ENCODE measurements around the gene FOXP1.
"Not testable (repeated sequence)": the region's sequence is repeated elsewhere in the genome, so short reads cannot be mapped to it uniquely, and the experiment has no call there.

FOXP1 gene

DNA sequence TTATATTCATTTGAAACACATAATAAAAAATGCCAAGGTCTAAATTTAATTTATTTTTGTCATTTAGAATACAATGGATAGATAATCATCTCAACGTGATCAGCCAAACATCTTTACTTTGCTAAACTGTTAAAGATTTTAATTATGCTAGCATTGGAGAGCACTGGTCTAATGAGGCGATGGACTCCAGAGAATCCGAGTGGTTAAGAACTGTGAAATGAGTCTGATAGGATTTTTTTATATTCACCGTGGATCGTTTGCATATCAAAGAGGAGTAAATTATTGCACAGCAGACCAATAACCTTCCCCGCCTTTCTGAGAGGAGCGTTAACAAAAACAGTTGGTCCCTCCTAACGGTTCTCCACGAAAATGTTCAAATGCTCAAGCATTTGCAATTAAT lies 540.8 kb downstream of the FOXP1 start:
- no peak for DNase-seq

DNA sequence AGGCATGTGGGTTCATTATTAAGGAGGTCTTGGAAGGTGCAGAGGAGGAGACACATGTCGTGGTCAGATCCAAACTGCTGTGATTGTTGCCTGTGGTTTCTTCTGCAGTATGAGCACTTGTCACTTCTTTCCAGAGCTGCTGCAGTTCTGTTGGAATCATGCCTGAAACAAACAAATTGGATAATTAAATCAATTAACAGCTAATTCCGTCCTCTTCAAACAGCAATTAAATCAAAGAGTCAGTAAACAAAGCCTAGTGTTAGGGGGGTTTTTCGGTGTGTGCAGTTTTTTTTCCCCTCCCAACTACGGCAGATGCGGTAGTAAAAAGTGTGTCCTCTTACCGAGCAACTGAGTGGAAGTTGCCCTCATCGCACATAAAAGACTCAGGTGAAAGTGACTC lies 542.2 kb downstream of the FOXP1 start:
- DNase-seq = no peak

DNA sequence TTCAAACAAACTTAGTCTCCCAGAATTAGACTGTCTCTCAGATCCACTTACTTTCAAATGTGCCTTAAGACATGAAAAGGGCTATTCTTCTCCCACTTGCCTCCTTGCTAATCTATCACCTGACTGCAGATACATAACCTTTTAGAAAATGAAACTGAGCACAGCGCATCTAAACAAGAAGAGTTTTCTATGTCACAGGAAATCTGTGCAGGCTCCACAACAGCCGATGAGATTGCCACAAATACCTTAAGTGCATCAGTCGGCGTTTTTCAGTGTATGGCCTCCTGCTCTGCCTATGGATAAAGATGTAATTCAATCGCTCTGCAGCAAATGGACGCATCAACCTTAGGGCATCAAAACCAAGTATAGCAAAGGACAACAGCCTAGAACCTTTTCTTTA lies 544.2 kb downstream of the FOXP1 start:
- DNase-seq = no peak

DNA sequence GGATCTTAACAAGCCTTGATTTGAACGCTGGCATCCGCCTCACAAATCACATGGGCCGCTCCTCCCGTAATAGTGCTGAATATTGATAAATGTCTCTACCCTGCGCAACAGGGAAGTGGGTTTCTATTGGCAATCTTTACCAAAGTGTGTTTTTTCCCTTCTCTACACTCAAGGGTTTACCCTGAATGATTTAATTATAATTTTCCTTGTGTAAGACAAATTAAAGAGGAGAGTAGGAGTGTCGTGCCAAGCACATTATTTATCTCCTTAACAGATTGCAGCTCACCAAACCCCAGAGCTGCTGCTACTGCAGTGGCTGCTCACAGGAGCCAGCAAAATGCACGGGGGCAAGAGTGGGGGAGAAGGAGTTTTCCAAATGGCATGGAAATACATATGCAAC lies 545.8 kb downstream of the FOXP1 start:
- no peak for DNase-seq

DNA sequence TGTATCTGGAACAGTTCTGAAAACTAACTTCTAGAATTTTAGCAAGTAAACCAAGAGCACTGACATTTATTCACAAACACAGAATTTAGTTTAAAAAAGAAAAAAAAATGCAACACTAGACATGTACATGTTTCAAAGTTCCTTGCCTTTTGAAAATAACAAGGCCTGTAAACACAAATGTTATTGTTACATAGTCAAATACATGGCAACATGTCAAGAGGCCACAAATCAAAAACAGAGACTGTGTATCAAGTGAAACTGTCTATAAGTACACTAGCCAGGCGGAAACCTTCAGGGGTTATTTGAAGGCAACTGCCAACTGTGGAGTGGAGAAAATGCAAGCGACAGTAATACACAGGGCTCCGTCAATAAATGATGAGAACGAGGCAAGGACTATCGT lies 547.6 kb downstream of the FOXP1 start:
- no peak for DNase-seq

DNA sequence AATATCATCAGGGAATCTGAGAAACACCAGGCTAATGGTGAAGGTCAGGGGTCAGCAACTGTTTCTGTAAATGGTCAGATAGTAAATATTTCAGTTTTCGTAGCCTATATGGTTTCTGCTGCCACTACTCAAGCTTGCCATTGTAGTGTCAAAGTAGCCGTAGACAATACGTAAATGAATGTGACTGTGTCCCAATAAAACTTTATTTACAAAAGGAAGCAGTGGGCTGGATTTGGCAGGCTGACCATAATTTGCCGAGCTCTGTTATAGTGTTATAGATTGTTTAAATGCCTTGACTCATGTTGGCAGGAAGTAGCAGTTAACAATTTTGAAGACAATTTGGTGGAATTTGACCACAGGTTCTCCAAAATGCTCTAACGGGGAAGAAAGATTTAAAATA lies 548.2 kb downstream of the FOXP1 start:
- no peak for DNase-seq

DNA sequence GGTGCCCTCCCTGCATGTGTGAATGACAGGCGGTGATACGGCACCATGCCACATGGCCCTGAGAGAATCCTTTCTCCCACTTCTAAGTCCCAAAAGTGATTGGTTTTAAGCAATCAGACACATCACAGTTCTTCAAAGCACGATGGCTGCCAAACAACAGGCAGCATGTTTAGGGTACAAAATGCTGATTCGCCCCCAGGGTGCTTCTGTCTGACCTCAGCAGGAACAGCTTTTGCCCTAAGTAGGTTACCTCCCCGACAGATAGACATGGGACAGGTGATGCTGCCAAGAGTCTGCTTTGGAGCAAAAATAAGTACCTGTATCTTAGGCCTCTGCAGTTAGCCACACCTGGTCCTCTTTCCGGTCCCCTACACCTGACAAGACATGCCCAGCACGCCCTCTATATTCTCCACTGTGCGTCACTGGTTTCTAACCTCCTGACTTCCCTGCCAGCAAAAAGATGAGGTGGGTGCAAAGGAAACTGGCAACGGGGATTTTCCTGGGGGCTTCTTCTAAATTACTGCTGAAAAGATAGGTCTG lies 549.8 kb downstream of the FOXP1 start:
- no peak for DNase-seq

DNA sequence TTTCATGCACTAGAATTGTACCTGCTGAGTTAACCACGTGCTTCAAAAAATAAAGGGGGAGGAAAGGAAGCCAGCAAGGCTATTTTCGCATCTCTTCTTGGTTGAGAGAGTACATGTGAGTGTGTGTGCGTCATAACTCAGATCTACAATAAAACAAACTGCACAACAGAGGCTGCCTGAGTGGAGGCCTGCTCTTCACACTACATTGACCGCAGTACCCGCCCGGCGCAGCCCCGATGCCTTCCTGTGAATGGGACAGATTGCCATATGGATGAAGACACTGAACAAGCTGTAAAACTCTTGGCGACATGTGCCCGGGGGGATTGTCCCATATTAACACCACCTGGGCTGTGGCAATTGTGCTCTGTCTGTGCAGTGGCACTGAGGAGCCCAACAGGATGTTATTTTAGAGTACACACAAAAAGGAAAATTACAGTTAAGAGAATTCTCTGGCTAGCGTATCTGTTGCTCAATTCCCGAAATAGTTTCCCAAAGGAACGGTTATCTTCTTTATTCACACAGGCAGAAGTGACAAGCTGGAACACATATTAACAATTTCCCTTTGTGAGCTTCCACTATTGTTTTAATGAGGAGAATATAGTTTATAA lies 551.5 kb downstream of the FOXP1 start:
- no peak for DNase-seq

DNA sequence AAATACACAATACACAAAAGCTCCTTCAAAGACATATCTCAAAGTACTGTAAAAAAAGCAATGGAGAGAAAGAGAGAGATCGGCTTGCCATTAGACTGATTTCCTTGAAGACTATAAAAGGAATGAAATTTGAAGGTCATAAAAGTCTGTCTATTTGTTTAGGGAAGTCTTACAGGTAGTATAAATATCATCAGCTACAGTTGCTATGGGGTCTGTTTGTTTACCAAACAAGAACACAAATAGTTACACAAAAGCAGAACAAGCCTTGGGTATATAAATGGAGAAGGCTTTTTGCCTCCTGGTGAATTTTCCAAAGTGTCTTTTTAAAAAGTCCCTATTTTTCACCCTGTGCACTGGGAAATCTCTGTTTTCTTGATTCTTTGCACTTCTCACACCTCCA lies 552.3 kb downstream of the FOXP1 start:
- DNase-seq = no peak

DNA sequence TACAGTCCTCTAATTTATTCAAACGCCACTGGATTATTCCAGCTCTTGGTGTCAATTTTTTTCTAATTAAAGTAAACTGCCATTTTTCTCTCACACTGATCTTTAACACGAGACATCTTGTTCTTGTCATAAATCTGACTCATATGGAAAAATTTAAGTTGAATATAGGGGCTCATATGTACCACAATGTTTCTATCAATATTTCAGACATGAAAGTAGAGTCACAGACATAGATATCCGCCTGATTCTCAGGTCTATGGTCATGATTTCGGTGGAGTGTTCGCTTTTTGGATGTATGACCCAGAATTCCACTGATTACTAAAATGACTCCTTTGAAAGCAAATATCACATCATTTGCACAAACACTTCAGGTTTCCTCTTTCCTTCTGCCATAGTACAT lies 552.8 kb downstream of the FOXP1 start:
- DNase-seq = no peak

DNA sequence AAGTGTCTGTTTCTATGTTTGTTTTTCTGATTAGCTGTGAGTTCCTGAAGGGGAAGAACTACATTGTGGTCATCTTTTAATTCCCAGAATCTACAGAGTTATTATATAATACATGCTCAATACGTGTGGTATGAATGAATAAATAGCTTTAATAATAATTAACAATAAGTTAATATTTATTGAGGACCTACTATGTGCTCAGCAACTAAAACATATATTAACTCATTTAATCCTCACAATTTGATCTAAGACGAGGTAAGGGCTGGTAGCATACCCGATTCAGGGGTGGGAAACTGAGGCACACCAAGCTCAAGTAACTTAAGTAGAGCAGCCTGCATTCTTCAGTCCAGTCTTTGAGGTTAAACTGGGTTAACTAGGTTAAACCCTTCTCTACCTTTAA lies 553.8 kb downstream of the FOXP1 start:
- no peak for DNase-seq

DNA sequence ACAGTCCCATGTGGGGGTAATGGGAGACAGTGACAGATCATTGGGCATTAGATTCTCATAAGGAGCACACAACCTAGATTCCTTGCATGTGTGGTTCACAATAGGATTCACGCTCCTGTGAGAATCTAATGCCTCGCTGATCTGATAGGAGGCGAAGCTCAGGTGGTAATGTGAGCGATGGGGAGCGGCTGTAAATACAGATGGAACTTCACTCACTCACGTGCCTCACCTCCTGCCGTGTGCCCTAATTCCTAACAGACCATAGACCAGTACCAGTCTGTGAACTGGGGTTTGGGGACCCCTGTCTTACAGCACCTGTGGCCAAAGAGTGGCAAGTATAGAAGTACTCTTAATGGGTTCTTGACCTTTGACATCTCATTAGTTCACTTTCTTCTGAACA lies 554.7 kb downstream of the FOXP1 start:
- no peak for DNase-seq

DNA sequence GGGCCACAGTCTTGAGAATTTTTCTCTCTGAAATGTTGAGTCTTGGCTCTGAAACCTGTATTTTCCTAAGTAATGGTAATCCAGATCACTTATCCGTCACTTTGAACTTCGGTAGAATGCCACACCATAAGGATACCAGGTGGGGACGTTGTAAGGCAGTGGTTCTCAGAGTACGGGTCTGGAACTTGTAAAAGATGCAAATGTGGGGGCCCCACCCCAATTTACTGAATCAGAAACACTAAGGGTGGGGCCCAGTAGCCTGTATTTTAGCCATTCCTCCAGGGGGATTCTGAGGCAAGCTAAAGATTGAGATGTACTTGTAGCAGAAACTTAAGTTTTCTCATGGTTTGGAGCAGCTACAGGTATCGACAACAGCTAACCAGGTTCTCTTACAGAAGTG lies 555.3 kb downstream of the FOXP1 start:
- no peak for DNase-seq

DNA sequence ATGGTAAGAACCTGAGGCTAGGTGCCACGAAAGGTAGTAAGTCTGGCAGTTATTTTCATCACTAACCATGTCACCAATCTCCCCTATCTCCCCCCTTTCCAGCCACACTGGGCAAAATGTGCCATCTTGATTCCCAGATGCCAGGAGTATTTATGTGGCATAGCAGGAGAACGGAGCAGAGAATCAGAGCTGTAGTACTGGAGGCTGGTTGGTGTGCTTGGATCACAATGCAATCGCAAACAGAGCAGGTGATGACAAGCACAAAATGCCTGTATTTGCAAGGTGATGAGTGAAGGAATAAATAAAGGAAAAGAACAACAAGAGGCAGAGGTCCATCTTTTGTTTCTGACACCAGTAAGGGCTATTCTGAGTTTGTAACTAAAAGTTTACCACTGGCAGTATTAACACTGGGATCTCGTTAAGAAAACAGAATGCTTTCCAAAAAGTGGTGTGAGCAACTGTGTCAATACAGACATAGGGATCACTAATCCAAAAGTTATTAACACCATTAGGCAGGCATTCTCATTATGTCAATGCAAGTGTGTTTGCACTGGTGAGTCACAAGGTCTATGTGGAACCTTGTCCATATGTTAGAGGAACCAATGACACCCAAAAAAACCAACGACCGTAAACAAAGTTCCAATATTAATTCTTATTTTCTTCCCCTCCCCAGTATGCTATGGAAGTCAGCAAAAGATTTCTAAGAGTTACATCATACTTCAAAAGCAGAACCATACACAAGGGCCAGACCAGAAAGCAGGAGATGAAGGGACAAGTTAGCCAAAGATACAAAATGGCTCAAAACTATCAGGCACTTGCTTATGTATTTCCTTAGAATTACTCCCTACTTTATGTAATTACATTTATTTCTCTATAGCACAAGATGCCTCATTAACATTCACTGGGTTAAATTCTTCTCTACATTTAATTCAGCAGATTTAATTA lies 556.6 kb downstream of the FOXP1 start:
- DNase-seq = no peak

DNA sequence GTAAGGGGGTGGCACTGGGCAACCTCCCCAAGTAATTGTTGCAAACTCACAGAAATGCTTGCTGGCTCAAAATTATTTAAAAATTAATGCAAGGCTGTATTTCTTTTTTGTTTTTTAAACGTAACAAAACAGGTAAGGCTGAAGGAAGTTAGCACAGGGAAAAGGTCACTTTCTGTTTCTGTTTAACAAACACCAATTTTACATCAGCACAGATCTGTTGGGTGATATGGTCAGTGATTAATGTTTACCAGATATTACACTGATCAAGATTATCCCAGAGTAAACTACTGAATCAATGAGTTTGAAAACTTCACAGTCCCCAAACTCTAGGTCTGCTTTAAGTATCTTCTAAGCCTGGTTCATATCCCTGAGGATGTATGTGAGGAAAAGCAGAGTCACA lies 558.0 kb downstream of the FOXP1 start:
- DNase-seq = no peak

DNA sequence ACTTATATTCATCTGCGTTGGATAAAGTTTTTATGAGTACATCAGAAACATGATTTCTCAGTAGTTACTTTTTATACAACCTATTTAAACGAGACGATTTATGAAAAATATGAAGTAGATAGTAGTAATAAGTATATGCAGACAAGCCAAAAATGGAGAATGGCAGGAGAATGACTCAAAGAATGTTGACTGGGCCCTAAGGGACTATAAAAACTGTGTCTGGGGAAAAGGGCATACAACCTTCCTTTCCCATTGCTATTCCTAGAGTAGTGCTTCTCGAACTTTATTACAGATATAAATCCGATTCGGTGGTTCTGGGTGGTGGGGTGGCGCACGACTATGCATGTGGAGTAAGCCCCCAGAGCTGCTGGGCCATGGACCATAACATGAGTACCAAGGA lies 558.5 kb downstream of the FOXP1 start:
- no peak for DNase-seq

DNA sequence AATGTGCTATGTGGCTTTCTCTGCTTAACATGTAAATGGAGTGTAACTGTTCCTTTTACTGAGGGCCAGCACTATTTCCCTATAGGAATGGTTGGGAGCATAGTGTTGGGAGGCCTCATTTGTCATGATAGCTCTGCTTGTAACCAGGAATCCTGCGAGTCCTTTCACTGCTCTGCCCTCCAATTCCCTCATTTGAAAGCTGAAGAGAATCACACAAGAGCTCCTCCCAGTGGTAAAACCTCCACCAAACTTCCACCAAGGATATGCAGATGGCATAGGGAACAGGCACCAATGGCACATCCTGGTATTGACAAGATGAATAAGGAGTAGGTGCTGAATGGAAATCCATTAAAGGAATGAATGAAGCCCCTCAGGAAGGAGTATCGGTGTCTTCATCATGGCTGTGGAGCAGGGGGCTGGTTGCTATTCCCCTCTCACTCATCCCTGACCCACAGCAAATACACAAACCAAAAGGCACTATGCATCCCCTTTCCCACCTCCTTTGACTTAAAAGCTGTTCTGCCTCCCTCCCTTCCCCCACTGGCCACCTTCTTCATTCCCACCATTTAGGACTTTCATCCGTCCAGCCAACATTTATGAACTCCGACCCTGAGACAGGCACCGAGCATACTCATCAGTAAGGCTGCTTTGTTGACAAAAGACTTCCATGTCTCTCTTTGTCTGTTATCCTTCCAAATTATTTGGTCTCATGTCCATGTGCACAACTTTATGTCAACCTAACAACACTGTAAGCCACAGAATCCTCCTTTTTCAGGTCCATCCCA lies 560.8 kb downstream of the FOXP1 start:
- DNase-seq = no peak

DNA sequence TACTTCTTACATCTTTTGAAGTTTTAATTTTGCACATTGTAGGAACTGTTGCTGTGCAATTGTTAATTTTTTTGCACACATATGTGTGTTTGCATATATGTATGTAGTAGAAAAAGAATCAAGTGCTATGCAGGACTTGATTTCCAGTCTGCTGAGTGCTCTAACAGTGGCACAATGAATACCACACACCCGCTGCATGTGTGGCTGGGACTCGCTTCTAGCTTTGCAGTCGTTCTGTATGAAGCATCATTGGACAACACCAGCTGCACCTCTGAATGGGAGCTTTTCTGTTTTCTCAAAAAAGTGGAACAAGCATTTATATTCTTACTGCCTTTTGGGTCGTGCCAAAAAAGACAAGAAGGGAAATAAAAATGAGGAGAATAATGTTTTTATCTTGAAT lies 564.7 kb downstream of the FOXP1 start:
- no peak for DNase-seq

DNA sequence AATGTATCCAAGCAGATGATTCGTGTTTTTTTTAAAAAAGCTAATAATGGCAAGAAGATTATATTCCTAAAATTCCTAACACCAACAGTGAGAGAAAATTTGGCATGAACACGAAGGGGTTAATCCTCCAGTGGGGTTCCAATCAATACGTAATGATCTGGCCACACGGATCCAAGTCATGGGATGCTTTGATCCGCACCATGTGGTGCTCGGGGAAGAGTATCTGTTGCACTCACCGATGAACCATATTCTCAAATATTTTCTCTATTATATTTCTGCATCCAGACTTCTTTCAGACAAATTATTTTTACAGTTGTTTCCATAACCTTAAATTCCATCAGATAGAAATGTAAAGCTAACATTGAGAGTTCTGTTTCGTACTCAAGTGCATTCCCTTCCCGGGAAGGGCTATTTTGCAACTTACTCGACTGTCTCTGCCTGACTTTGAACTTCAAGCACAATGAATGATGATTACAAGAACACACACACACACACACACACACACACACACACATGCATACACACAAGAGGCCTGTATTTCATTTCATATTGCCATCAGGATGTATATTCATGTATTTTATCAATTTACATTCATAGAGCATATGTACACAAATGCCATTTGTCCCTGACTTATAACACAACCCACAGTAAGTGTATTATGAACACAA lies 567.2 kb downstream of the FOXP1 start:
- no peak for DNase-seq

DNA sequence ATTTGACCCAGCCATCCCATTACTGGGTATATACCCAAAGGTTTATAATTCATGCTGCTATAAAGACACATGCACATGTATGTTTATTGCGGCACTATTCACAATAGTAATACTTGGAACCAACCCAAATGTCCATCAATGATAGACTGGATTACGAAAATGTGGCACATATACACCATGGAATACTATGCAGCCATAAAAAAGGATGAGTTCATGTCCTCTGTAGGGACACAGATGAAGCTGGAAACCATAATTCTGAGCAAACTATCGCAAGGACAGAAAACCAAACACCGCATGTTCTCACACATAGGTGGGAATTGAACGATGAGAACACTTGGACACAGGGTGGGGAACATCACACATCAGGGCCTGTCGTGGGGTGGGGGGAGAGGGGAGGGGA lies 568.9 kb downstream of the FOXP1 start:
- DNase-seq = not testable (repeated sequence)

DNA sequence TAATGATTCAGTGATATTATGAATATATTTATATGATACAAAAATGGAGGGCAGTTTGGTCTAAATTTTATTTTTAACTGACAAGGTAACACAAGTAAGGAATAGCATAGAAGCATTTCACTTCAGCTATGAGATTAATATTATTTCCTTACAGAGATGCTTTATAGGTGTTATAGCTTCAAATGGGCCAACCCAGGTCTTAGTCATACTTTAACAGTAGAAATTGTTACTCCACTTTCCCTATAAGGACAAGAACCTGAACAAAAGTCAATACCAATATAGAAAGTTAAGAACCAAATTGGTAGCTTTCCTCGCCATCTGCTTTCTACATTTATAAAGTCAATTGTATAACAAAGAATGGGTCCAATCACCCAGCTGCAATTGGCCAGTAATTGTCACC lies 570.6 kb downstream of the FOXP1 start:
- DNase-seq = no peak

DNA sequence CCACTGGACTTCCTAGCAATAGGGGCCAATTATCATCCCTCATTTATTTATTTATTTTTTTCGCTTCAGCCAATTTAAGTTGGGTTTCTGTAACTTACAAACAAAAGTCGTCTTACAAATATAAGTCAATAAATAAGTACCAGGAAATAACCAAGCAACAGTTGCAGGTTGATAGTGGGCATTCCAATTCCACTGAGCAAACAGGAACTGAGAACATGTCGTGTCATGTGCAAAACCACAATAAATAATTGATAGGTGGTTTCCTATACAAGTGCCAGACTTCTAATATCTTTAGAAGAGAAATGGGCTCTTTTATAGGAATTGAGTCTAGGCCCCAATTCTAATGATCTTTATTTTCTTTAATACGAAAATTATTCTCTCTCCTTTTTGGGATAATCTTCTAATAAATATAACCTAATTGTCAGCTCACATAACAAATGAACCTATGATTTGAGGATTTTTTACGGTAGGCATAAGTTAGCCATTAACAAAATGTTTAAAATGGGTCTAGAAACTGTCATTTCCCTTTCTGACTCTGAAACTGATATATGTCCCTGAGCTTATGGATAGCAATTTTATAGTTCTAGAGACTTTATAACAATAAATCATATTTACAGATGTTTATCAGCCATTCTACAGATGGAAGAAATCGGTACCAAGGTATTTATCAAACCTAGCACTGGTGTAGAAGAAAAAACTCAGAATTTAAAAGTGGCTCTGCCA lies 571.8 kb downstream of the FOXP1 start:
- no peak for DNase-seq

Data from activated CD4-positive, alpha-beta T cell treated with anti-CD3 and anti-CD28 coated beads, Interleukin-2, amount 50 U/mL, for 4 hours (primary cell).